ENCODE measurements around the gene ZCWPW1. TPM values are rescaled to one million over a fixed set of nuclear protein-coding genes. Genes with fewer than 3 reads are reported as not detected.
A peak's percentile ranks its signal among the peaks of the same experiment; 100 is the strongest.
"Not testable (repeated sequence)": the region's sequence is repeated elsewhere in the genome, so short reads cannot be mapped to it uniquely, and the experiment has no call there.

The ZCWPW1 gene
- total RNA-seq, 1 experiment from 2014 or later: 3.7 TPM

DNA sequence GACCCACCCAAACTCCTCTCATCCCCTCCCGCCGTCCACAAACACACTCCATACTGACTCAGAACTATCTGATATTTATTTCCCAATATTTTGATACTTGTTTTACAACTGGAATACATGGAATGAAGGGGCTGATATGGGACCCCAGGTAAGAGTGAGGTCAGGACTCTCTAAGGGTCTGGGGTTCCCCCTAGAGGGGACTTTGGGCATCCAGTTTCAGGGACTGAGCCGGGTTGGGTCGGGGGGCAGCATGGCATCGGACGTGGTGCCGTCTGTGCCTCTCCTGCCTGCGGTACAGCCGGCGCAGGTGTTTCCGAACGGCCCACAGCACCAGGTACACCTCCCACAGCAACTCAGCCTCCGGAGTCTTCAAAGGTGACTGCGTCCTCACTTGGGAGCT lies 28.1 kb upstream of the ZCWPW1 start:
- DNase-seq (ENCODE audit: low spot score): no peak

DNA sequence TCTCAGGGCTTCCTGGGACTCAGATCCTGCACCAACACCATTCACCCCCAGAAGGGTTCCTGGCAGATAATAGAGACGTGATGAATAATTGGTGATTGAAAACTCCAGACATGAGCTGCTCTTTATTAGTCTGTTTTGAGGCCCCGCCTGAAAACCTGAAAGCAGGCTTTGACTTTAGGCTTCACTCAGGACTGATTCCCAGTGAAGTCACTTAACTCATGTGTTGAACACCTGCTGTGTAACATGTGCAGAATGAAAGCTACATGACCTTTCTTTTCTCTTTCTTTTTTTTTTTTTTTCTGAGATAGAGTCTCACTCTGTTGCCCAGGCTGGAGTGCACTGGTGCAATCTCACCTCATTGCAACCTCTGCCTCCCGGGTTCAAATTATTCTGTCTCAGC lies 26.7 kb upstream of the ZCWPW1 start:
- DNase-seq (ENCODE audit: low spot score): no peak

DNA sequence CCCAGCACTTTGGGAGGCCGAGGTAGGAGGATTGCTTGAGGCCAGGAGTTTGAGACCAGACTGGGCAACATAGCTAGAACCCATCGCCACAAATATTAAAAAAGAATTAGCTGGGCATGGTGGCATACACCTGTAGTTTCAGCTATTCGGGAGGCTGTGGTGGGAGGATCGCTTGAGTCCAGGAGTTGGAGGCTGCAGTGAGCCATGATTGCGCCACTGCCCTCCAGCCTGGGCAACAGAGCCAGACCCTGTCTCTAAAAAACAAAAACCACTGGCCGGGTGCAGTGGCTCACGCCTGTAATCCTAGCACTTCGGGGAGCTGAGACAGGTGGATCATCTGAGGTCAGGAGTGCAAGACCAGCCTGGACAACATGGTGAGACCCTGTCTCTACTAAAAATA lies 25.4 kb upstream of the ZCWPW1 start:
- DNase-seq (ENCODE audit: low spot score): not testable (repeated sequence)

DNA sequence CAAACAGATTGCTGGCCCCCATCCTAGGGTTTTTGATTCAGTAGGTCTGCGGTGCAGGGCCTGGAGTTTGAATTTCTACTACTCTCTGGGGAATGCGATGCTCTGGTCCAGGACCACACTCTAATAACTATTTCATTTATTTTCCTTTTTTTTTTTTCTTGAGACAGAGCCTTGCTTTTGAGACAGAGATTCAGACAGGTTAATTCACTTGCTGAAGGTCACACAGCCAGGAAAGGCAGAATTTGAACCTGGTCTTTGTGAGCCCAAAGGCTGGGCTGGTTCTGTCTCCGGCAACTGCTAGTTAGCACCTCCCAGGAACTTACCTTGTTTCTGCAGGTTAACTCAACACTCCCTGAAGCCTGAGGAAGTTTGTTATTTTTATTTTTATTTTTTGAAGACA lies 24.0 kb upstream of the ZCWPW1 start:
- no peak for DNase-seq (ENCODE audit: low spot score)

DNA sequence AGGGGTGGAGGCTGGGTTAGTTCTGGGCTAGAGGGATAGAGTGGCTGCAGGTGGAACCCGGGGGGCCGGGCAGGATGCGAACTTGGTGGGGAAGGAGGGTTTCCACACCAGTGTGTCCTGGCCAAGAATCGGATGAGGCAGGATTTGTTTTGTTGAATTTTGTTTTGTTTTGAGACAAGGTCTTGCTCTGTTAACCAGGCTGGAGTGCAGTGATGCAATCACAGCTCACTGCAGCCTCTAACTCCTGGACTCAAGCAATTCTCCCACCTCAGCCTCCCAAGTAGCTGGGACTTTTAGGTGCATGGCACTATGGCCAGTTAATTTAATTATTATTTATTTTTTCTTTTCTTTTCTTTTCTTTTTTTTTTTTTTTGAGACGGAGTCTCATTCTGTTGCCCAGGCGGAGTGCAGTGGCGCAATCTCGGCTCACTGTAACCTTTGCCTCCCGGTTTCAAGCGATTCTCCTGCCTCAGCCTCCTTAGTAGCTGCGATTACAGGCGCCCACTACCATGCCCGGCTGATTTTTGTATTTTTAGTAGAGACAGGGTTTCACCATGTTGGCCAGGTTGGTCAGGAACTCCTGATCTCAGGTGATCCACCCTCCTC lies 20.8 kb upstream of the ZCWPW1 start:
- no peak for DNase-seq (ENCODE audit: low spot score)

DNA sequence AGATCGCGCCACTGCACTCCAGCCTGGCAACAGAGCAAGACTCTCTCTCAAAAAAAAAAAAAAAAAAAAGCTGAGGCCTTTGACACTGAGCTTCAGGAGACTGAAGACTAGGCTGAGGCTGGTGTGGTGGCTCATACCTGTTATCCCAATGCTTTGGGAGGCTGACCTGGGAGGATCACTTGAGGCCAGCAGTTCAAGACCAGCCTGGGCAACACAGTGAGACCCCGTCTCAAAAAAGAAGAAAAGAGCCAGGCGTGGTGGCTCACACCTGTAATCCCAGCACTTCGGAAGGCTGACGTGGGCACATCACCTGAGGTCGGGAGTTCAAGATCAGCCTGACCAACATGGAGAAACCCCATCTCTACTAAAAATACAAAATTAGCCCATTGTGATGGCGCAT lies 18.9 kb upstream of the ZCWPW1 start:
- DNase-seq (ENCODE audit: low spot score): not testable (repeated sequence)

DNA sequence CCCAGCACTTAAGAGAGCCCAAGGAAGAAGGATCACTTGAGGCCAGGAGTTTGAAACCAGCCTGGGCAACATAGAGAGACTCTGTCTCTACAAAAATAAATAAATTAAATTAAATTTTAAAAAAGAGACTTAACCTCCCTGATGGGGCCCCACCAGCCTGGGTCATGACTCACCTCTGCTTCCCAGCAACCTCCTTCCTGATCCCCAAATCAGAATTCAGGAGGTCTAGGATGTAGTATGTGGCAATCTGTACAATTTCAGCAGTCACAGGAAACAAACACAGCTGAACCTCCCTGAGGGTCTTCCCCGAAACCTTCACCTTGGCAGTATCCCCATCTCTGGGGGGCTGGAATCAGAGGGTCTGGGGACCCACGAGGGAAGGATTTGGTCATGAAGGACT lies 17.5 kb upstream of the ZCWPW1 start:
- DNase-seq (ENCODE audit: low spot score): peak; percentile 33

DNA sequence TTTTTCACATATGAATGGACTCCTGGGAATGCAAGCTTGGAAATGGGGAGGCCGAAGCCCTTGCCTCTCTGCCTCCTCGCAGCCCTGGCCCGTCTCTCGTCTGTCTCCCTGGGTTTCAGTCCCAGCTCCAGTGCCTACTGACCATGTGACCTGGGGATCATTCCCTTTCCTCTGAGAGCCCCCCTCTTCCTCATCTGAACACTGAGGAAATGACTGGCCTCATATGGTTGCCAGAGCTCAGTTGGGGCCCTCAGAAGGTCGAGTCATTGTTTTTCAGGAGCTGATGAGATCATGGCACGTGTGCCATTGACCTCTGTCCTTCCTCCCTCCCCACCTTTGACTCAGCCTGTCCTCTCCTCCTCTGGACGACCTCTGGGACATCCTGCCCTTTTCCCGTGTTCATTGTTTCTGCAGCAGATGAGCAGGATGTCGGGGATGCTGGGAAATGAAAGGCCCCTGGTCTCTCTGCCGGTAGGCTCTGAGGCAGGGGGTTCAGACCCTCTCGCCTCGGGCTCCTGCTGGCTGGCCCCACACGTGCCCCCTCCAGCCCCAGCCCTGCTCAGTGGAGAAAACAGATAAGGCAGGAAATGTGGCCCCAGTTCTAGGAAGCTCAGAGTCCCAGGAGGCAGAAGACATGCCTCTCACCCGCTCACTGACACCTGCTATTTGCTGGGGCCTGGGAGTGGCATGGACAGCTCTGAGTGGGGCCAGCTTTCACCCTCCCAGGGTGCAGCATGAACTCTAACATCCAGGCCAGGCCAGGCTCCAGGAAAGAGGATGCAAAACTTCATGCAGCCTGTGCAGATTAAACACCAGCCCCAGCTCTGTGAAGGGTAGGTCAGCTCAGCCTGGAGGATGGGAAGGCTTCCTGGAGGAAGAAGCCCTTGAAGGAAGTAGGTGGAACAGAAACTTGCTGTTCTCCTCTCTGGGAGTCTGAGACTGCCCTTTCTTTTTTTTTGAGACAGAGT lies 16.1 kb upstream of the ZCWPW1 start:
- peak; percentile 80 for DNase-seq (ENCODE audit: low spot score)

DNA sequence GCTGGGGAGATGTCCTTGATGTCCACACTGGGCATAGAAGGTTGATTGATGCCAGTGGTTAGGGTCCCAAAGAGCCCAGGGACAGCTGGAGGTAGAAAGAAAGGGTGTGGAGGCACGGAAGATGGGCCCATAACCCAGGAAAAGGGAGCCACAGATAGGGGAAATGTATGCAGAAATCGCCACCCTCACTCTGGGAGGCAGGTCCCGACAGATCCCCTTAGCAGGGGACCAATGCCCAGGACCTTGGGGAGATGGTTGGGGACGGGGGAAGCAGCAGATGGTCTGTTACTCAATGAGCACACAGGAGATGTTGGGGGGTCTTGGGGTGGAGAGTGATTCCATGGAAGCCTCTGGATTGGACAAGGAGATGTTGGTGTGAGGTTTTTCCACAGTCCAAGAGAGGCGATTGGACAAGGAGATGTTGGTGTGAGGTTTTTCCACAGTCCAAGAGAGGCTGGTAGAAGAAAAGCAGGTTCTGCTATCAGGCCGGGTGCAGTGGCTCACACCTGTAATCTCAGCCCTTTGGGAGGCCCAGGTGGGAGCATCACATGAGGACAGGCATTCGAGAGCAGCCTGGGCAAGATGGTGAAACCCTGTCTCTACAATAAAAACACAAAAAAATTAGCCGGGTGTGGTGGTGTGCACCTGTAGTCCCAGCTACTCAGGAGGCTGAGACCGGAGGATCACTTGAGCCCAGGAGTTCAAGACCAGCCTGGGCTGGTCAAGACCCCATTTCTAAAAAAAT lies 14.8 kb upstream of the ZCWPW1 start:
- DNase-seq (ENCODE audit: low spot score): no peak

DNA sequence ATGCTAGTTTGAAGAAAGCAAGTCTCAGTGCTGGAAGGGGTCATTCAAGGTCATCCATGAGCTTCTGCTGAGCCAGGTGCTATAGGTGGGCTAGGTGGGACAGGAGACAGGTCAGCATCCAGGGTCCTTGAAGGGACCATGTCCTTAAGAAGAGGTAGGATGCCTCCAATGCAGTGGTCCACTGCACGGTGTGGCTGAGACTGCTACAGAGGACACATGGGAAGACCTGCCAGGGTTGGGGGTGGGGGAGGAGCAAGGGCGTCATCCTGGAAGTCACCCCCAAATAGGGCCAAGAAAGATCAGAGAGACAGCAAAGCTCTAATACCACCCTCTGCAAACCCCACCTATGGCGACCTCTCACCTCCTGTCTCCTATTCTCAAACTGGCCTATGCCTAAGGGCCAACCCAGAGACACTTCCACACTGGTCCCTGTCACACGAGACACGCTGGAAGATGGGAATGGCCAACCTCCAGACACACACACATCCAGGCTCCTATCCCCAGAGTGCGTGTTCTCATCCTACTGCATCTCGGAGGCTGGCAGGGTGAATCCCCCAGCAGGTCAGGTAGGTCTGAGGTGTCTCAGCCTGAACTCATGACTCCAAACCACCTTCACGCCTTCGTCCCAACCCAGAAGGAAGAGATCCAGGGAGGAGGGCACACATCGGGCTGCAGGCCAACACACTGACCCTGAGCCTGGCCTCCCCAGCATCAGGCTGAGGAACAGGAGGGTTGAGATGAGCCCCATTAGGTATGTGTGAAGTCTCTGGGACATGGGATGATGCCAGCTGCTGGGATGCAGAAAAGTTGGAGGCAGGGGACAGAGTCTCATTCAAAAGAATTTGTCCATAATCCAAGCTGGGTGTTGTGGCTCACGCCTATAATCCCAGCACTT lies 13.4 kb upstream of the ZCWPW1 start:
- DNase-seq (ENCODE audit: low spot score): no peak

DNA sequence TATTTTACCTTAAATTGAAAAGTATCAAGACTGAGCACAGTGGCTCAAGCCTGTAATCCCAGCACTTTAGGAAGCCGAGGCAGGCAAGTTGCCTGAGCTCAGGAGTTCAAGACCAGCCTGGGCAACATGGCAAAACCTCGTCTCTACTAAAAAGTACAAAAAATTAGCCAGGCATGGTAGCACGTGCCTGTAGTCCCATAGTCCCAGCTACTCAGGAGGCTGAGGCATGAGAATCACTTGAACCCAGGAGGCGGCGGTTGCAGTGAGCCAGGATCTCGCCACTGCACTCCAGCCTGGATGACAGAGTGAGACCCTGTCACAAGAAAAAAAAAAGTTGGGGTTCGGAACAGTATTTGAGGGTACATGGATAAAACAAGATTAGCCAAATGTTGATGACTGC lies 10.7 kb upstream of the ZCWPW1 start:
- not testable (repeated sequence) for DNase-seq (ENCODE audit: low spot score)

DNA sequence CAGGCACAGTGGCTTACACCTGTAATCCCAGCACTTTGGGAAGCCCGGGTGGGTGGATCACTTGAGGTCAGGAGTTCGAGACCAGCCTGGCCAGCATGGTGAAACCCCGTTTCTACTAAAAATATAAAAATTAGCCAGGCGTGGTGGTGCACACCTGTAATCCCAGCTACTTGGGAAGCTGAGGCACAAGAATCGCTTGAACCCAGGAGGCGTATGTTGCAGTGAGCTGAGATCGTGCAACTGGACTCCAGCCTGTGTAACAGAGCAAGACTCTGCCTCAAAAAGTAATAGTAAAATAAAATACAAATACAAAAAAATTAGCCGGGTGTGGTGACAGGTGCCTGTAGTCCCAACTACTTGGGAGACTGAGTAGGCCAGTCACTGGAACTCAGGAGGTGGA lies 10.2 kb upstream of the ZCWPW1 start:
- not testable (repeated sequence) for DNase-seq (ENCODE audit: low spot score)

DNA sequence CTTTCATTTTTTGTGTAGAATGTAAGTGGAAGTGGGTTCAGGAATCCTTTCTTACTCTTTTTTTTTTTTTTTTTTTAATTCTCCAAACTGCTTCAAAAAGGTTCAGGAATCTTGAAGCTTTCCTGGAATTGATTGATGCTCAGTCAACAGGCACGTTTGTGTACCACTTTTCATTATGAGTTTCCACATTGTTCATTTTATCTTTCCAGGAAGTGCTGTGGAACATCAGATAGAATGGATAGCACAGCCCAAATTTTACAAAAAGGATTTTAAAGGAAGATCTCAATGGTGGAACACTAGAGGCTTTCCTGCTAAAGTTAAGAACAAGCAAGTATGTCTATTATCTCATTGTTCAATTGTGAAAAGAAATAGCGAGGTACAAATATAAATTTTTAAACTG lies 9.7 kb upstream of the ZCWPW1 start:
- DNase-seq (ENCODE audit: low spot score): no peak

DNA sequence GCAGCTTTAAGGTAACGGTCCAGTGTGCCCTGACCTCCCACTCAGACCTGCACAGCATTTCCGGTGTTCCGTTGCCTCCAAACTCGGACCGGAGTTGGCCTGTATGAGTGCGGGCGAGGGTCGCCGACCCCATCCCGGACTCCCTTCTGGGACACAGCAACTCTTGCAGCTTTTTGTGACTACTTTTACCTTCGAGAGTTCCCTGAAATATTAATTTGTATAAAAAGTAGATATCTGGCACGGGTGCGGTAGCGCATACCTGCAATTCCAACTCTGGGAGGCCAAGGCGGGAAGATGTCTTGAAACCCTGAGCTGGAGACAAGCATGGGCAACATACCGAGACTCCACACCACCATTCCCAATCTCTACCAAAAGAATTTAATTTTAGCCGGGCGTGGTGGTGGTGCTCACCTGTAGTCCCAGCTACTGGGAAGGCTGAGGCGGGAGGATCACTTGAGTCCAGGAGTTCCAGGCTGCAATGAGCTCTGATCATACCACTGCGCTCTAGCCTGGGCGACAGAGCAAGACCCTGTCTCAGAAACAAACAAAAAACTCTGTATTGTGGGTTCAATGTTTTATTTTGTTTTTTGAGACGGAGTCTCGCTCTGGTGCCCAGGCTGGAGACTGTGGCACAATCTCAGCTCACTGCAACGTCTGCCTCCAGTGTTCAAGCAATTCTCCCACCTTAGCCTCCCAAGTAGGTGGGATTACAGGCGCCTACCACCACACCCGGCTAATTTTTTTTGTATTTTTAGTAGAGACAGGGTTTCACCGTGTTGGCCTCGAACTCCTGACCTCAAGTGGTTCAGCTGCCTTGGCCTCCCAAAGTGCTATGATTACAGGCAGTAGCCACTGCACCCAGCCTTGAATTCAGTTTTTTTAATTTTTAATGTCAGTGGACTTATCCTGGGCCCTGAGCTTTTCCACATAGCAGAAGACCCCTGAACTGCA lies 8.9 kb upstream of the ZCWPW1 start:
- DNase-seq (ENCODE audit: low spot score): no peak

DNA sequence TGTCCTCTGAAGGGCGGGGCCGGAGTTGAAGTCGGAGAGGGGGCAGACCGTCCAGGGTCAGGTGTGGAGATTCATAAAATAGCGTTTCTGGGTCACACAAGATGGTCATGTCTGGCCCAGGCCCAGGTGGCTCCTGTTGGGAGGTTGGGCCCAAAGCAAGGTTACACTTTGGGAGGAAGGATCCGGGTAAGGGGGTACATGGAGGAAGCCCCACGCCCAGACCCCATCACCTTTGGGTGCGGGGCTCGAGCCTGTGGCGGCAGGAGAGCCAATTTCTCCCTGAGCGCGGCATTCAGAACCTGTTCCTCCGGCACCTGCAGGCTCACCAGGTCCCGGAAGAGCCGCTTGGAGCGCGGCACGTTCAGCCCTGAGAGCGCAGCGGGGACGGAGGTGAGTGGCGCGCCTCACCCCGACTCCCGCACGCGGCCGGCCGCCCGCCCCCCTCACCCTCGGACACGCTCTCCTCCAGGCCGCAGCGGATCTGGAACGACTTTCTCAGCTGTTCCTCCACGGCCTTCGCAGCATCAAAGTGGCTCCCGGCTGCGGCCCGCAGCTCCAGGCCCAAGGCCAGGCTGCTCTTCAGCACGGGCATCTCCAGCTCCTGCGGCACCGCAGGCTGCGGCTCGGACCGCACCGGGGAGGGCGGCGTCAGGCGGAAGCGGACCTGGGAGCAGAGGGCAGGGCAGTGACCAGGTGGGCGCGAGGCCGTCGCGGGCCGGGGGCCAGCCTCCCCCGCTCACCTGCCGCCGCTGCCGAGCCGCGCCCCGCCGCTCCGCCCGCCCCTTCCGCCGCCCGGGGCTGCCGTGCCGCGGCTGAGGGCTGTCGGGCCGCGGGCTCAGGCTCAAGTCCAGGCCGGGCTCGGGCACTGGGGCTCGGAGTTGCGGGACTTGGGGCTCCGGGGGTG lies 7.2 kb upstream of the ZCWPW1 start:
- DNase-seq (ENCODE audit: low spot score): peak; percentile 13

DNA sequence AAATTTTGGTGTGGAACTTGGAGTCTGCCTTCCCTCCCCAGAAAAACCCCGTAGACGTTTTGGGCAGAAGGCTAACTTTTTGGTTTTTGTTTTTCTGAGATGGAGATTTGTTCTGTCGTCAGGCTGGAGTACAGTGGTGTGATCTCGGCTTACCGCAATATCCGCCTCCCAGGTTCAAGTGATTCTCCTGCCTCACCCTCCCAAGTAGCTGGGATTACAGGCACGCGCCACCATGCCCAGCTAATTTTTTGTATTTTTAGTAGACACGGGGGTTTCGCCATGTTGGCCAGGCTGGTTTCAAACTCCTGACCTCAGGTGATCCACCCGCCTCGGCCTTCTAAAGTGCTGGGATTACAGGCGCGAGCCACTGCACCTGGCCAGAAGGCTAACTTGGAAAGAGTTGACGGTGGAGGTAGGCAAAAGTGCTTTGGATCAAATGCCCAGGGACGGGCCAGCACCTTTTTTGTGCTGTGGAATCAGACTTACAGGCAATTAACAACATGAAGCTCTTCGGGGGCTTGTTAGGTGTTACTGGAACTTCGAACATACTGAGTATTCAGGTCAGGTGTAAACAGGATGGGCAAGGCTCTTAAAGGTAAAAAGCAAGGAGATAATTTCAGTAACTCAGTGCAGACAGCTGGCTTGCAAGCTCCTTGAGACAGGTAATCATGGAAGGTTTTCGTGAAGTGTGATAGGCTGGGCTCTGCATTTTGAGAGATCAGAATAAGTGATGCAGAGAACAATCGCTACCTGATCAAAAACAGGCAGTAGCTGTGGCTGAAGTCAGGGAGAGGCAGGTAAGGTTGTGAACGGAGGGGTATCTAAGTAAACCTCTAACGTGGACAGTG lies 6.0 kb upstream of the ZCWPW1 start:
- no peak for DNase-seq (ENCODE audit: low spot score)

DNA sequence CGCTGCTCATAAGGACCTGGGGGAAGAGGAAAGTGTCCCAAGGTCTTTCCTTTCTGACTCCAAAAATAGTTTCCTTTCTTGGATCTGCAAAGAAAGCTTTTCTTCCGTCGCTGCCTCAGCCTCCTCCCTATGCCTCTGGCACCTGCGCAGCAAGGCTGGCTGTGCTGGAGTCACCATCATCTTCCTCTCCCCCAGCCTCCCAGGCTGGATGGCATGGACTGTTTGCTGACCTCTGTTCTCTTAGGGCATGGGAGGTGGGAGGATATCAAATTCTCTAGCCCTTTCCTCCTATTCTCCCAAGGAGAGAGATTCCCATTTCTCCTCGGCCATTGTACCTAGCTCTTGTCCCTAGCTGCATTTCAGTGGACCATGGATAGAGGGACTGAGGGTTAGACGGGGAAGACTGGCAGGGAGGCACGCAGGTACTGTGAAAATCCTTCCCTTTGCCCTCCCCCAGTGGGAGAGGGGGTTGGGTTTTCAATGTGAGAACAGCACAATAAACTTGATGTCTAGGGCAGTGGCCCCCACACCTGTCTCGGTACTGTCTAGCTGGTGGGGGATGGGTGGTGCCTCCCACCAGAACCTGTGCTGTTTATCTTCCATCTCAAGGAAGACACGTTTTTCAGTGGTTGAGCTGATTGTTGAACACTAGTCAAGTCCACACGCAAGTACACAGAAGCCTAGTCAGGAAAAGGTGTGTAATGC lies 5.2 kb upstream of the ZCWPW1 start:
- DNase-seq (ENCODE audit: low spot score): no peak

DNA sequence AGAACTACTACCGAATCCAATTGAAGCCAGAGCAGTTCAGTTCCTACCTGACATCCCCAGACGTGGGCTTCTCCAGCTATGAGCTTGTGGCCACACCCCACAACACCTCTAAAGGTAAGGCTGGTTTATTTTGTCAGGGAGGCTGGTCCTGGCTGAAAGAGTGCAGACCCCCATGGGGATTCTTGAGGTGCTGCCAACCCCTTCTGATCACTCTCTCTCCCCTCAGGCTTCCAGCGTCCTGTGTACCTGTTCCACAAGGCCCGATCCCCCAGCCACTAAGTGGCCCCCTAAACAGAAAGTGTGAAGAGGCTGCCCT lies 4.7 kb upstream of the ZCWPW1 start:
- no peak for DNase-seq (ENCODE audit: low spot score)
